Glutamatergic neuron (in vitro differentiated cells): ENCODE results near the gene PTGDR. TPM values are rescaled to one million over a fixed set of nuclear protein-coding genes. Genes with fewer than 3 reads are reported as not detected.

Source experiments
- DNase-seq: peaks from one replicate; pipeline ENCODE4 v3.0.0; 2022
- H3K27ac Mint-ChIP-seq: one replicate; pipeline ENCODE4 v1.8.0; 2020; ENCODE audit warnings: mild to moderate bottlenecking, mixed read lengths, inconsistent platforms; ENCODE audit not compliant: unreplicated experiment
- H3K27me3 Mint-ChIP-seq: one replicate; pipeline ENCODE4 v1.8.0; 2020; ENCODE audit warnings: mild to moderate bottlenecking, moderate library complexity, mixed read lengths, inconsistent platforms; ENCODE audit not compliant: unreplicated experiment
- H3K36me3 Mint-ChIP-seq: one replicate; pipeline ENCODE4 v1.8.0; 2020; ENCODE audit warnings: mild to moderate bottlenecking, mixed read lengths, inconsistent platforms; ENCODE audit not compliant: unreplicated experiment
- H3K4me1 Mint-ChIP-seq: one replicate; pipeline ENCODE4 v1.8.0; 2020; ENCODE audit warnings: mild to moderate bottlenecking, low read depth, mixed read lengths, inconsistent platforms; ENCODE audit not compliant: unreplicated experiment
- H3K4me3 Mint-ChIP-seq: one replicate; pipeline ENCODE4 v1.8.0; 2020; ENCODE audit warnings: mild to moderate bottlenecking, mixed read lengths, inconsistent platforms; ENCODE audit not compliant: unreplicated experiment
- H3K9me3 Mint-ChIP-seq: one replicate; pipeline ENCODE4 v1.8.0; 2020; ENCODE audit warnings: mild to moderate bottlenecking, moderate library complexity, mixed read lengths, inconsistent platforms; ENCODE audit not compliant: unreplicated experiment
- total RNA-seq: library from RNA; stranded (reverse); fragmentation: NEBNext Ultra II Directional; extraction: Animal tissue kit (Norgen Biotek cat#: 25700); gene quantifications from one replicate; pipeline ENCODE4 v1.2.1, GENCODE V29; 2021; ENCODE audit not compliant: unreplicated experiment
- TF ChIP-seq, protein P1 (sequence below): fragments of 200-600 bp; sonication (generic); IDR thresholded peaks from one replicate; pipeline ENCODE4 v1.5.0; 2021; ENCODE audit not compliant: partially characterized antibody, unreplicated experiment

Gene PTGDR
- total RNA-seq, 1 donor from 2014 or later: not detected

GRCh38 chr14:52262600-52262999 is 4.9 kb upstream of the PTGDR start:
- Mint-ChIP-seq H3K4me1 (peaks cover 1% of the 10 kb centered on the region), H3K4me3 (no peak overlapping the region), H3K36me3 (peaks cover 4% of the 10 kb centered on the region), H3K27me3 (peaks cover 8% of the 10 kb centered on the region), H3K27ac (no peak overlapping the region), H3K9me3 (no peaks in the 10 kb centered on the region)
- TF ChIP-seq, protein P1, sequence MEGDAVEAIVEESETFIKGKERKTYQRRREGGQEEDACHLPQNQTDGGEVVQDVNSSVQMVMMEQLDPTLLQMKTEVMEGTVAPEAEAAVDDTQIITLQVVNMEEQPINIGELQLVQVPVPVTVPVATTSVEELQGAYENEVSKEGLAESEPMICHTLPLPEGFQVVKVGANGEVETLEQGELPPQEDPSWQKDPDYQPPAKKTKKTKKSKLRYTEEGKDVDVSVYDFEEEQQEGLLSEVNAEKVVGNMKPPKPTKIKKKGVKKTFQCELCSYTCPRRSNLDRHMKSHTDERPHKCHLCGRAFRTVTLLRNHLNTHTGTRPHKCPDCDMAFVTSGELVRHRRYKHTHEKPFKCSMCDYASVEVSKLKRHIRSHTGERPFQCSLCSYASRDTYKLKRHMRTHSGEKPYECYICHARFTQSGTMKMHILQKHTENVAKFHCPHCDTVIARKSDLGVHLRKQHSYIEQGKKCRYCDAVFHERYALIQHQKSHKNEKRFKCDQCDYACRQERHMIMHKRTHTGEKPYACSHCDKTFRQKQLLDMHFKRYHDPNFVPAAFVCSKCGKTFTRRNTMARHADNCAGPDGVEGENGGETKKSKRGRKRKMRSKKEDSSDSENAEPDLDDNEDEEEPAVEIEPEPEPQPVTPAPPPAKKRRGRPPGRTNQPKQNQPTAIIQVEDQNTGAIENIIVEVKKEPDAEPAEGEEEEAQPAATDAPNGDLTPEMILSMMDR: no peak
- no peak for DNase-seq

- Mint-ChIP-seq H3K9me3 (no peaks in the 10 kb centered on the region), H3K27ac (no peak overlapping the region), H3K27me3 (peaks cover 11% of the 10 kb centered on the region), H3K36me3 (peaks cover 4% of the 10 kb centered on the region), H3K4me3 (no peak overlapping the region), H3K4me1 (peaks cover 4% of the 10 kb centered on the region)
- TF ChIP-seq, protein P1: no peak
- DNase-seq: no peak
Measured at GRCh38 chr14:52263190-52263589, 4.3 kb upstream of the PTGDR start.

GRCh38 chr14:52265253-52265652 is 2.2 kb upstream of the PTGDR start:
- H3K27me3 Mint-ChIP-seq: peaks cover 15% of the 10 kb centered on the region
- peaks cover 5% of the 10 kb centered on the region for H3K4me1 Mint-ChIP-seq
- TF ChIP-seq, protein P1: no peak
- no peak for DNase-seq
- peaks cover 4% of the 10 kb centered on the region for H3K36me3 Mint-ChIP-seq
- H3K27ac Mint-ChIP-seq: no peak overlapping the region
- H3K4me3 Mint-ChIP-seq: no peak overlapping the region
- no peaks in the 10 kb centered on the region for H3K9me3 Mint-ChIP-seq

DNA sequence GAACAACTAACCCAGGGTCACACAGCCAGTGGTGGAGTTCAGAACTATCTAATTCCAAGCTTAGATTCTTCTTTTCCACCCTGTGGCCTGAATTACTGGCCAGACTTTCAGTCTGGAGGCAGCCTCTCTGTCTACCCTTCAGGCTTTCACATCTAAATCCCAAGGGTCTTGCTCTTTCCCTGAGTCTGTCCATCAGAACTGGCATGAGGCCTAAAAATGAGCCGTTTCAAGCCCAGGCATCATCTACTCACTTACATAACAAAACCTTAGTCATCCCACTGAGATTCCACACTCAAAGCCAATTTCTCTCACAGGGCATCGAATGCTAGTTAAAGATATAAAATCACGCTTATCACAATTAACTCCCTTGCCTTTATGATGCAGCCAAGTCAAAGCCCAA is 1.3 kb upstream of the PTGDR start:
- no peak for DNase-seq
- TF ChIP-seq, protein P1: no peak
- no peaks in the 10 kb centered on the region for H3K36me3 Mint-ChIP-seq
- peaks cover 5% of the 10 kb centered on the region for H3K4me1 Mint-ChIP-seq
- H3K9me3 Mint-ChIP-seq: no peaks in the 10 kb centered on the region
- no peak overlapping the region for H3K27ac Mint-ChIP-seq
- peaks cover 13% of the 10 kb centered on the region for H3K27me3 Mint-ChIP-seq
- H3K4me3 Mint-ChIP-seq: no peak overlapping the region

DNA sequence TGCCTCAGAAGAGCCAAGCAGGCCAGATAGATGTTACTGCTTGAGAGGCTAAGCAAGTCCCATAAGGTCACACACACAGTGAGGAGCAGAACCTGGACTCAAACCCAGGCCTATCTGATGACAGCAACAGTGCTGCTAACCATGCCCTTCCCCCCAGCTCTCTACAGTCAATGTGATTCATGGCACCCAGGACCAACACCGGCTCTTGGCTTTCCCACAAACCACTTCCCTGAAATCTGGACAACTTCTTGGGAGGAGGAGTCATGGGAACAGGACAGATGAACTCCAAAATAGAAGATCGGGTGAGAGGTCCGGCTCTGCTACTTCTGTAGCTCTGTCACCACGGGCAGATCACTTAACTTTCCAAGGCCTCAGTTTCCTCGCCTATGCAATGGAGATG is 716 bp upstream of the PTGDR start:
- Mint-ChIP-seq H3K4me3 (peak overlapping the region; percentile 69), H3K27ac (no peak overlapping the region), H3K4me1 (peaks cover 5% of the 10 kb centered on the region), H3K27me3 (peaks cover 13% of the 10 kb centered on the region), H3K36me3 (no peaks in the 10 kb centered on the region), H3K9me3 (no peaks in the 10 kb centered on the region)
- DNase-seq: no peak
- TF ChIP-seq, protein P1: no peak
